ENCODE measurements around the gene CADM1.

GRCh38 chr11:115181538-115181937 is 322.7 kb downstream of the CADM1 start:
- TF ChIP-seq CTCF (IDR thresholded peaks at IDR 0.05 in 8 of 11, conservative IDR thresholded peaks at IDR 0.05 in 3 of 11) (no peak), POLR2A (IDR thresholded peaks at IDR 0.05) (no peak), POLR2AphosphoS5 (IDR thresholded peaks at IDR 0.05) (no peak)
